ELR (cell line): Measurements from ENCODE around the gene SEMA3E.
"Not testable (repeated sequence)": the region's sequence is repeated elsewhere in the genome, so short reads cannot be mapped to it uniquely, and the experiment has no call there.

Experiments
- DNase-seq: peaks from one replicate; pipeline ENCODE4 v3.0.0-alpha.2; 2015; ENCODE audit warnings: low read depth

Gene SEMA3E

DNA sequence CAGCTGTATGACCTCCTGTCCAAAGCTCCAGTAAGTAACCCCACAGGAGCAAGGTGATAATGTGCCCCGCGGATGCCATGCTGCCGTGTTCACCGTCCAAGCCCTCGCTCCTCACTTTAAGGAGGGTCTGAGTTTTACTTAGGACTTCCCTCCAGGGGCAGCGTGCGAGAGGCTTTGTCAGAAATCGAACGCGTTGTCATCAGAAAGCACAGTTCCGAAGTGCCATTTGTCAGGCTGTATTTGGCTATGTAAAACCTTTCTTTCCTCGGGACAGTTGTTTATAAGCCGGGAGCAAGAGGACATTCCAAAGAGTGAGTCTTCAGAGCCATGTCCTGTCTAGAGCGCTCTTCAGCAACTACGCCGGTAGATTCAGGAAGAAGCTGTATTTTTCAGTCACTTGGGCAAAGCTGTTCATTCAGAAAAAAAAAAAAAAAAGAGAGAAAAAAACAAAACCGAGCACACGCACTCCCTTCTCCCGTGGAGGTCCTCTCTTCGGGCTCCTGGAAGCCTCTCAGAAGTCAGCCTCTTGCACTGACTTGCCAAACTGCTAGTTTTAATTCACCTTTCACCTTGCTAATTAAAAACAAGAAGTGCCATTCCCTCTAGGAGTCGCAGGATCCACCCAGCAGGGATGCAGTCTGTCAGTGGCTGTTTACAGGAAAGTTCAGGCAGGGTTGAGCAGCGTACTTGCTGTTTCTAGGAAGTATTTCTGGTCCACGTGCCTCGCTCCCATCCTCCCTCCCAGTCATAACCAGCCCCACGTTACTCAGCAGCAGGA lies at the start of gene SEMA3E:
TSS of gene SEMA3E (minus strand) at position 676 of the 778 bp plus-strand sequence.
- DNase-seq, result peak; percentile 71

- peak; percentile 3 for DNase-seq
Measured at GRCh38 chr7:83697804-83698530, 49.0 kb upstream of the SEMA3E start.

DNA sequence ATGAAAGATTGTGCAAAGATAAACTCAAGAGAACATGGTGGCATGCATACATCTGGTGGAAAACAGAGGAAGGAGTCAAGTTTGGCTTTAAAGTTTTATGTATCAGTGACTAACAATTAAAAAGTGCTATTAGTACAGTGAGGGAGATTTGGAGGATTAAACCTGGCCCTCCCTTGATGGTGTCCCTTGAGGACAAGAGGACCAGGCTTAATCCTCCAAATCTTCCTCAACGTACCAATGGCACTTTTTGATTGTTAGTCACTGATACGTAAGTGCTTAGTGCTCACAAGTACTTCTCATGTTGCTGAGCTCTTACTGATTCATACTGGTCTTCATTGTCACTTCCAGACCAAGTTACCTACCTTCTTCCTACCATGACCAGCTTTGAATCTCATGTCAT lies 47.2 kb upstream of the SEMA3E start:
- DNase-seq, result no peak

DNA sequence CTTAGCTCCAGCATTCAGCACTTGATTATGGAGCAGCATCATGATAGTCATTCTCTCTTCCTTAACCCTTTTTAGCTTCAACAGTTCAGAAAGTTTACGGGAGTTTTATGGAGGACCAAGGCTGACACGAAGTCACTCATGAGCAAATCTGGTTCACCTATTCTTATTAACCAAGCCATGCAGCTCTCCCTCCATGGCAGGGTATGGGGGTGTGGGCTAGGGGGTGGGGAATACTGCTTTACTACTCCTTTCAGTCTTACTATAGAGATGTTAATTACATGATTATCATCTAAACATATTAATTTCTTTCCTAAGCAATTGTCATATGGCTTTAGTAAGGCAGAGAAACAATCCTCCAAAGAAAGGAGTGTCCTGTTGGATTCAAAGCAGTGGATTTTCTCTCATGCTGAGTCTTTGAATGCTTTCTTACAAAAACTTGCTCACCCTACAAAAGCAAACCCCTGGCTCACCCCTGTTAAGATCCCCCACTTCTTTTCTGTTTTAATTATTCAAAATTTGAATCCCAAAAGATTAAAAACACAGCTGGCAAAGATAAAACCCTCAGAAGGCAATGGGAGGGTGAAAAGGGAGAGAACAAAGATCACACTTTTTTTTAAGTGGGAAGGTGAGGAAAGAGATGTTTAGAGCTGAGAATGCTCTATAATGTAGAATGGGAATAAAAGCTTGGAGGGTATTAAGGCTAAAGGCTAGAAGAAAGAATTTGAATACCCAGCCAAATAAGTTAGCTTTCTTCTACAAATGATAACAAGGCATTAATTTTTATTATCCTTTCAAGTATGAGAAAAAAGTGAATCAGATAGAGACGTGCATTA lies 46.4 kb upstream of the SEMA3E start:
- no peak for DNase-seq

DNA sequence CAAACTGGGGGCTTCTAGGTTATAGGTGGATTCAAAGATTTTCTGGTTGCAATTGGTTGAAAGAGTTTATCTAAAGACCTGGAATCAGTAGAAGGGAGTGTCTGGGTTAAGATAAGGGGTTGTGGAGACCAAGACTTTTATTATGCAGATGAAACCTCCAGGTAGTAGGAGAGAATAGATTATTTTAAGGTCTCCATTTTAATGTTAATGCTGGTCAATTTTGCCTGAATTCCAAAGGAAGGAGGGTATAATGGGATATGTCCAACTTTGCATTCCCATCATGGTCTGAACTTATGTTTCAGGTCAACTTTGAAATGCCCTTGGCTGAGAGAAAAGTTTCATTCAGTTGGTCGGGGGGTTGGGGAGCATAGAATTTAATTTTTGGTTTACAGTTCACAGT lies 44.3 kb upstream of the SEMA3E start:
- DNase-seq, result no peak

DNA sequence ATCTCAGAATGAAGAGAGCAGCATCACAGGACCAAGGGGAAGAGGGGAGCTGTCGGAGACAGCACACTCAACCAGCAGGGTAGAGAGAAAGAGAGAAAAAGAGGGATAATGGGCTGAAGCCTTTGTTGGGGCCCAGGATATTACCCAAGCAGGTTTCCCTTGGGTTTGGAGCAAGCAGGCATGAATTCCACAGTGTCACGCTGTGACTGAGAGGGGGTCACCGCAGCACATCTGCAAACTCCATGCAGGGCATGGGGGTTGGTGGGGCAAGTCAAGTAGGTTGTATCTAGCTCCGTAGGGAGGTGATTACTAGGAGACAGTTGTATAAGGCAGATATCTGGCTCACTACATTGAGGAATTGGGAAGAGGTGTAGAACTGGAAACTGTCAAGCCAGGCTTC lies 42.2 kb upstream of the SEMA3E start:
- DNase-seq, result no peak

DNA sequence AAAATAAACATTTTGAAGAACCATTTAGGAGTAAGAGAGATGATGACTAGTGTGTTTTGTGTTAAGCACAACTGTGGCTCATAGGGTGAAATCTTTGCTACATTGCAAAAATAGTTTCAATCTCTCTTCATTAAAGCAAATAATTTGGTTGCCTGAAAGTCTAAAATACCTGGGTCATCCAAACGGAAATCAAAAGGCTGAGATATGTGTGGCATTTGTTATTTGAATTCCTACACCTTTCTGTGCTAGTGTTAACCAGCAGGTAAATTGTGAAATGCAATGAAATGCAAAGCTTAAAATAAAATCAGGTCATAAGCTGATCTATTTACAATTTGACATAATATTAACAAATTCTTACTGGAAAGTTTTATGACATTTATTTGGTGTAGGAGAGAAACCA lies 40.9 kb upstream of the SEMA3E start:
- DNase-seq, result no peak

DNA sequence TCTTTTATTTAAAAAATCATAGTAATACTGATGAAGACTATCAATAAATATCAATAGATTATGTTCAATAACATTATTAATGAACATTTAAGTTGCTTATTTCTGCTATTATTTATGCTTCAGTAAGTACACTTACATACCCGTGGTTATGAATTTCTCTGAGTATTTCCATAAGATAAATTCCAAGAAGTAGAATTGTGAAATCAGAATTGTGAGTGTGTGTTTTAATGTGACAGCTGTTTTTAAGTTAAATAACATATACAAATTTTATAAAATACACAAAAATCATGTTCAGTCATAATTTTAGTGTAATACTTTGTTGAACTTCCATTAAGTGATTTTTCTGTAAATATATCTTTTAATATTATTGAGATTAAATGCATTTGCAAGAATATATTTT lies 37.5 kb upstream of the SEMA3E start:
- DNase-seq, result no peak

DNA sequence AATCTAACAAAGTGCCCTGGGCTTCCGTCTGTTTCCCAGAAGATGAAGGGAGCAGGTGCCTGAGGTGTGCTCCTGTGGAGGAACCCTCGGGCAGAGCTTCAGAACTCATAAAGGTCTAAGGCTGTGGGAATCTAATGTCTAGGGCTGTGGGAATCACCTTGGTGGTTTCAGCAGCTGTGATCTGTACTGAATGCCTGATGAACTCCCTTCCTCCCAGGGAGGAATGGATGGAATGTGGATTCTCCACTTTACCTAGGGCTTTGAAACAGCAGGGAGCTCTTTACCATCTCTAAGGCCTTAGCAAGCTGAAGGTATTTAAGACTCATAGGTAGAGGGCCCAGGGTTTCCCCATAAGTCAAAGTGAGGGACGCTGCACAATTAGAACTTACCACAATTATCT lies 36.0 kb upstream of the SEMA3E start:
- DNase-seq, result no peak

- DNase-seq, result no peak
Measured at GRCh38 chr7:83681200-83681778, 32.4 kb upstream of the SEMA3E start.

GRCh38 chr7:83677180-83677866 lies 28.4 kb upstream of the SEMA3E start:
- peak; percentile 95 for DNase-seq

GRCh38 chr7:83673291-83673690 lies 24.4 kb upstream of the SEMA3E start:
- DNase-seq, result not testable (repeated sequence)

- DNase-seq, result no peak
Measured at GRCh38 chr7:83672157-83672556, 23.2 kb upstream of the SEMA3E start.

DNA sequence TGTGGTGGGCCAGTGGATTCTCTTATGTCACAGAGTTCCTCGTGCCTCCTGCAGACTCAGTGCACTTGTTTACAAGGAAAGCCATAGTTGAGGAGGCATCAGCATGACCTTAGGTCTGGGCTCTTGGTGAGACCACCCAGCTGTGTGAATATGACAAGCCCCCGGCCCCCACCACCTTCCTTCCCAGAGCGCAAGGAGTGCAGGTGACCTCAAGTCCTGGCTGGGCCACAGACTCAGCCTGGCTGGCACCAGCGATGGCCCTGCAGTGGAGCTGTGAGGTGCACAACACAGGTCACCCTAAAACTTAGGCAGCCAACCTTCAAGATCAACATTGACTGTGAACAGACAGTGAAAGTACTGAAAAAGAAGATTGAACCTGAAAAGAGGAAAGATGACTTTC lies 14.2 kb upstream of the SEMA3E start:
- no peak for DNase-seq

DNA sequence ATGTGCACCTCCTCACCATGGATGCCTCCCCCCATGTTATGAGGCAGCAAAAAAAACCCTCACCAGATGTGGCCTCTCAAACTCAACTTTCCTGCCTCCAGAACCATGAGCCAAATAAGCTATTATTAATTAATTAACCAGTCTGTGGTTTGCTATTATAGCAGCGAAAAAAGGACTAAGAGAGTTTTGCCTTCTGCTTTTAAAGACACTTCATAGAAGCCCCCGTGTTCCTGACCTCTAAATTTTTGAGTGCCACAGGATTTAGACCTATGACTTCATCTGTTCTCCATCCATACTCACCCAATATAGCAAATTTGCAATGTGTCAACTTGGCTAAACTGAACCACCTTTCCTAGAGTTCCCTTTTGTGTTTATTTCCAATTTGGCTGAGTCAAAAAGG lies 9.2 kb upstream of the SEMA3E start:
- DNase-seq, result no peak

DNA sequence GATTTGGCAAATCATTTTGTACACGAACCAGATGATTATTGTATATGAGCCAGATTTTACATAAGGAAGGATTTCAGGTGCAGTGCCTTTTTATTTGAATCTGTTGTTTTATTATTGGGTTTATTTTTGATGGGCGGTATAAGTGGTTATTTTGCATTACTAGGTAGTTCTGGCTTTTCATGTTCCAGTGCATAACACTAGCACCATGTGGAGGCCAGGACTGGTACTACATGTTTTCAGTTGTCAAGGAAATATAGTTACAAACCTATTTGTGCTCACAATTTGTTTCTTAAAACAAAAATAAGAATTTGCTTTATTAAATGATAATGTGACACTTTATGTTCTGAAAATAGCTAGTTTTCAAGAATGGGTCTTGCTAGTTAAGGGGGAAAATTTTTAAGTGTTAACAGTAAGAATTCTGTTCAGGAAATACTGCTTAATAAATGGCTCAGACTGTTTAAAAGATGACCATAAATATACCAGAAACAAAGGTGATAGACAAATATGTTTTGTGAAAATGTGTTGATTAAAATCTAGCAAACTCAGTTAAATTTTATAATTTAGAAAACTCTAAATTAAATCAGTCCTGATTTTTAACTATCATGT lies 7.1 kb upstream of the SEMA3E start:
- DNase-seq, result peak; percentile 65

DNA sequence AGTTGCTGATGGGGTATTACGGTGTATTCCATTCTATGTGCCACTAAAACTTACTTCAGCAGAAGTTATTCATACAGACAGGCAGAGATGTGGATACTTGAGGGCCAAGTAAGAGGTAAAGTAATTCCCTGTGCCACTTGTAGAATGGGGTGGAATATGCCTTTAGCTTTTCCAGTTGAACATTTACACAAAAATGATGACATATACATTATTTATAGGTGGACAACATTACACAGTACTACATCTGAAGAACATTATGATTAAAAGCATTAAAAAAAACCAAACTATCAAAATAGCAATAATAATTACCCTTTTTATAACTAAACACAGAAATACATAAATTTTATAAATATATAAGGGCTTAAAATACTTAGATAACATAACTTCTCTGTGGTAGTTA lies 3.5 kb upstream of the SEMA3E start:
- no peak for DNase-seq

GRCh38 chr7:83649701-83650100 lies 762 bp upstream of the SEMA3E start:
- DNase-seq, result no peak

- no peak for DNase-seq
Measured at GRCh38 chr7:83646027-83646426, 2.9 kb downstream of the SEMA3E start.

GRCh38 chr7:83643739-83644138 lies 5.2 kb downstream of the SEMA3E start:
- no peak for DNase-seq

GRCh38 chr7:83643012-83643411 lies 5.9 kb downstream of the SEMA3E start:
- no peak for DNase-seq
